Adrenal gland (tissue), 12 donors: Measurements from ENCODE around the gene LRRC26. TPM values are rescaled to one million over a fixed set of nuclear protein-coding genes. Genes with fewer than 3 reads are reported as not detected.

Source experiments
- DNase-seq, 7 donors: peaks; one replicate each; pipeline ENCODE4 v3.0.0-alpha.2; 2019 to 2020
- H3K27ac ChIP-seq, 5 donors: fragments of 200-600 bp; sonication (generic) in 4 of 5; 1 replicate in 3 of 5; 2 replicates in 2 of 5; pipeline versions ENCODE4 v1.5.1 to v1.8.0; 2016 to 2020; ENCODE audit warnings: mild to moderate bottlenecking in 1 of 5
- H3K27me3 ChIP-seq: fragments of 200-600 bp; 2 replicates; pipeline ENCODE4 v1.8.0; 2021
- H3K36me3 ChIP-seq, 2 donors: fragments of 200-600 bp; replicated peaks in 1 of 2; 1 replicate in 1 of 2; 2 replicates in 1 of 2; pipeline versions ENCODE4 v1.5.1 to v1.8.0; 2018 to 2022
- H3K4me1 ChIP-seq, 2 donors: fragments of 200-600 bp; replicated peaks in 1 of 2; 1 replicate in 1 of 2; 2 replicates in 1 of 2; pipeline versions ENCODE4 v1.5.1 to v1.8.0; 2018 to 2021
- H3K4me3 ChIP-seq, 4 donors: fragments of 200-600 bp; sonication (generic) in 3 of 4; one replicate each; pipeline ENCODE4 v1.5.1; 2016 to 2018
- H3K9me3 ChIP-seq, 3 donors: fragments of 200-600 bp; sonication (generic) in 1 of 3; replicated peaks in 1 of 3; 1 replicate in 2 of 3; 2 replicates in 1 of 3; pipeline versions ENCODE4 v1.5.1 to v1.8.0; 2016 to 2021
- POLR2A ChIP-seq, 2 donors: fragments of 450-650 bp; IDR thresholded peaks; one replicate each; pipeline ENCODE4 v1.6.1; 2017; ENCODE audit warnings: antibody characterized with exemption in 2 of 2, mild to moderate bottlenecking in 2 of 2, moderate library complexity in 1 of 2
- WGBS, 4 donors: extraction: QIAGEN DNeasy Blood & Tissue Kit in 2 of 4; methylation state at CpG; one replicate each; pipeline versions ENCODE4 v1.1.5 to v1.1.7; 2013 to 2017; 5-methylcytosine and 5-hydroxymethylcytosine counted together
- intact Hi-C, 2 donors: fragments of 100-400 bp; cut with DNase I; formaldehyde crosslinking; loops; one replicate each; pipeline versions ENCODE4 v1.14.1 to v1.15.0; 2022 to 2023
- polyA plus RNA-seq, 3 donors: library from polyadenylated mRNA; stranded (reverse); fragments of 200-250 nt in 2 of 3; fragments of 350-450 nt in 1 of 3; fragmentation: Illumina TruSeq in 1 of 3; extraction: RNeasy Lipid Tissue Mini Kit (QIAGEN cat#74804) in 1 of 3; gene quantifications; one replicate each; pipeline ENCODE4 v1.2.3, GENCODE V29; 2013 to 2014
- total RNA-seq, 9 donors: library from RNA; depleted of rRNA in 4 of 9; stranded (reverse); fragments of >200 nt in 4 of 9; fragments of 120-200 nt in 1 of 9; fragmentation: NEBNext Ultra II Directional in 1 of 9; extraction: Animal tissue kit (Norgen Biotek cat#: 25700) in 1 of 9; gene quantifications; one replicate each; pipeline versions ENCODE4 v1.1.0 to v1.2.4, GENCODE V29; 2013 to 2023
- TF ChIP-seq, protein P1 (sequence below), 6 experiments: fragments of 450-650 bp in 4 of 6; fragments of 200-600 bp in 2 of 6; sonication (generic) in 1 of 6; IDR thresholded peaks; 1 replicate in 5 of 6; 2 replicates in 1 of 6; pipeline versions ENCODE4 v1.5.1 to v1.8.0; 2016 to 2021; ENCODE audit warnings: antibody characterized with exemption in 6 of 6, mild to moderate bottlenecking in 2 of 6, moderate library complexity in 1 of 6
- donor health status: healthy with polysubstance abuse.
- donor health status: Bipolar disorder and iron deficiency.
- donor health status: DM: yes; HTN: yes; CAD: no.
- donor health status: DM: no; HTN: no; CAD: no.
- donor health status: DM: no; HTN: no; CAD: no.
- donor health status: DM: yes; HTN: yes; CAD: no.

LRRC26 gene
- total and polyA plus RNA-seq, 12 donors = not detected

DNA sequence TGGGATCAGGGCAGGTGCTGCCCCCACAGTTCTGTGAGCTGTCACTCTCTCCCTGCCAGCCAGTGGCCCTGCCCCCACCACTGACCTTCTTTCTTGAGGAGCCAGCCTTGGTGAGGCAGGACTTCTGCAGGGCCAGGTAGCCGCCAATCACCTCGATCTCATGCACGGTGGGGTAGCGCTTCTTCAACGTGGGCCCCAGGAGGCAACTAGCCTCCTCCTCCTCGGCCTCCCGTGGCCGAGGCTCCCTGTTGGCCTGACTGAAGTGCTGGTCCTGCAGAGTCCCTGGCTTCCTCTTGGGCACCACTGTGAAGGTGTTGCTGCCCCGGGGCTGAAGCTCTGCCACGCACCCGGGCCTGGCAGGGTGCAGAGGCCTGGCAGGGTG, 29.0 kb upstream of the LRRC26 start:
- WGBS, 4 donors = 47 to 80% (median 59%) methylated on average over 1 to 11 of the region's 11 CpGs
- no peak for DNase-seq
- H3K4me3 ChIP-seq = no peak overlapping the region
- intact Hi-C loops = no loop called here
- no peaks in the 10 kb centered on the region for H3K9me3 ChIP-seq
- no peak overlapping the region for H3K27ac ChIP-seq
- no peaks in the 10 kb centered on the region for H3K27me3 ChIP-seq
- peaks cover 6 to 46% of the 10 kb centered on the region in 2 donors for H3K4me1 ChIP-seq
- TF ChIP-seq, protein P1, sequence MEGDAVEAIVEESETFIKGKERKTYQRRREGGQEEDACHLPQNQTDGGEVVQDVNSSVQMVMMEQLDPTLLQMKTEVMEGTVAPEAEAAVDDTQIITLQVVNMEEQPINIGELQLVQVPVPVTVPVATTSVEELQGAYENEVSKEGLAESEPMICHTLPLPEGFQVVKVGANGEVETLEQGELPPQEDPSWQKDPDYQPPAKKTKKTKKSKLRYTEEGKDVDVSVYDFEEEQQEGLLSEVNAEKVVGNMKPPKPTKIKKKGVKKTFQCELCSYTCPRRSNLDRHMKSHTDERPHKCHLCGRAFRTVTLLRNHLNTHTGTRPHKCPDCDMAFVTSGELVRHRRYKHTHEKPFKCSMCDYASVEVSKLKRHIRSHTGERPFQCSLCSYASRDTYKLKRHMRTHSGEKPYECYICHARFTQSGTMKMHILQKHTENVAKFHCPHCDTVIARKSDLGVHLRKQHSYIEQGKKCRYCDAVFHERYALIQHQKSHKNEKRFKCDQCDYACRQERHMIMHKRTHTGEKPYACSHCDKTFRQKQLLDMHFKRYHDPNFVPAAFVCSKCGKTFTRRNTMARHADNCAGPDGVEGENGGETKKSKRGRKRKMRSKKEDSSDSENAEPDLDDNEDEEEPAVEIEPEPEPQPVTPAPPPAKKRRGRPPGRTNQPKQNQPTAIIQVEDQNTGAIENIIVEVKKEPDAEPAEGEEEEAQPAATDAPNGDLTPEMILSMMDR (IDR thresholded peaks at IDR 0.05) = no peak
- no peak for TF ChIP-seq POLR2A (IDR thresholded peaks at IDR 0.05)
- H3K36me3 ChIP-seq = no peaks in the 10 kb centered on the region

DNA sequence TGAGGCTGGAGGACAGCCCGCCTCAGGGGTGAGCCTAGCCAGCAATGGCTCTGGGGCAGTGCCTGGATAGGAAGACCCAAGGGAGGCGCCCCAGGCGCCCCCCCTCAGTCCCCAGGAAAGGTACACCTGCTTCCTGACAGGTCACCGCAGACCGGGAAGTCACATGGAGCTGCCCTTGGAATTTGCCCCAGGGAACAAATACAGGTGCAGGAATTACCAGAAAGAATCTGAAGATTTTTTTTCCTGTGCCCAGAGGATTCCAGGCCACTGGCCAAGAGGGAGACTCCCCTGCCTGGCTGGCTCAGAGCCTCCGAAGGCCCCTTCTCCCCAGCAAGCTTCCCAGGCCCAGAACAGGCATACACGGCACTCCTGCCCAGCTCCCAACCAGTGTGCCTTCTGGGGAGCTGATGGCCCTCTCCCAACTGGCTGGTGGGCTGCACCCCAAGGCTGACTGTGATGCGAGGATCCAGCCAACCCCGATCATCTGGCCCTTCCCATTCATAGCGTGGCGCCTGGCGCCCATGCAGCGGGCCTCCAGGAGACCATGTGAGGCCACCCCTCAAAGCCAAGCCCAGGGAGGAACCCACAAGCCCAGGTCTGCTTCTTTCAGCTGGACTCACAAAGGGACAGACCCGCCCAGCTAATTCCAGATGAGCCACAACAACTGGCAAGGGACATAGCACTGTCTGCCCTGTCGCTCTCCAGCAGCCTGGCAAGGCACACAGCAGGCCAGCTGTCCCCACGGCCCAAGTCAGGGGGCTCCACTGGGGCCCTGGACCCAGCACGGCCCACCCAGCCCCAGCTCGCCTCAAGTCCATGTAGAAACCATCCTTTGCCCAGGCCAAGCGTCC, 28.4 kb upstream of the LRRC26 start:
- H3K36me3 ChIP-seq = no peaks in the 10 kb centered on the region
- WGBS, 4 donors = 79 to 90% (median 81%) methylated on average over 6 to 19 of the region's 19 CpGs
- DNase-seq = no peak
- H3K27me3 ChIP-seq = no peaks in the 10 kb centered on the region
- no peaks in the 10 kb centered on the region for H3K9me3 ChIP-seq
- no peak overlapping the region for H3K27ac ChIP-seq
- intact Hi-C loops = no loop called here
- peaks cover 6 to 40% of the 10 kb centered on the region in 2 donors for H3K4me1 ChIP-seq
- TF ChIP-seq POLR2A (IDR thresholded peaks at IDR 0.05) = no peak
- TF ChIP-seq, protein P1 (IDR thresholded peaks at IDR 0.05) = no peak
- no peak overlapping the region for H3K4me3 ChIP-seq

DNA sequence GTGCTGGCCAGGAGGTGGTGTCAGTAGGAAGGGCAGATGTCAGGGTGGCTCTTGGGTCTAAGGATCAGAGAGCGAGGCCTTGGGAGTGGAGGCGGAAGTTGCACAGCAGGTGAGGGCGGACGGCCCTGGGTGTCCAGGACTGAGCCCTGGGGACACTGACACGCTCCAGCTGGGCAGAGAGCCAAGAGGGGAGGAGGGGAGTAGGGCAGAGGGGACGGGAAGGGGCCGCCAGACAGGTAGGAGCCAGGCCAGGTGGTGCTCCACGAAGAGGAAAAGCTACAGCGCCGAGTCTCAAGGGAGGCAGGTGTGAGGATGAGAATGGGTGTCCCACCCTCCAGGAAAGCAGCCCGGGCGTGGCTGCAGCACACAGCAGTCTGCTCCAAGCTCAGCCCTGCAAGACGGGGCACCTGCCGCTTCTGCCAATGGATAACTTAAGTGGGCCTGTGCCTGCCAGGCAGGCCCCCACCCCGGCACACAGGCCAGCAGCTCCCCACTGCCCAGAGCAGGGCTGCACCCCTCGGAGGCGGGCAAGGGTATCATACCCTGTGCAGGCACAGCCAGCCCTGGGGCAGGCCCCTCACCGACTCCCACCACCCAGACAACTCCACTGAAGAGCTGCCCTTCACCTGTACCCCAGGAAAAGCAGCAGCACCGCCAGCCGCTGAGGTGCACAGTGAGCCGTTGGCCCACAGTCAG, 25.8 kb upstream of the LRRC26 start:
- Histone ChIP-seq H3K4me3 (no peak overlapping the region), H3K27ac (no peak overlapping the region), H3K9me3 (no peaks in the 10 kb centered on the region), H3K4me1 (peaks cover 0 to 24% of the 10 kb centered on the region in 2 donors), H3K36me3 (peaks cover 0 to 14% of the 10 kb centered on the region in 2 donors), H3K27me3 (no peaks in the 10 kb centered on the region)
- intact Hi-C loops = no loop called here
- 83 to 88% (median 87%) methylated on average over 13 to 21 of the region's 21 CpGs for WGBS, 4 donors
- no peak for DNase-seq
- TF ChIP-seq, protein P1 (IDR thresholded peaks at IDR 0.05) = no peak
- TF ChIP-seq POLR2A (IDR thresholded peaks at IDR 0.05) = no peak

DNA sequence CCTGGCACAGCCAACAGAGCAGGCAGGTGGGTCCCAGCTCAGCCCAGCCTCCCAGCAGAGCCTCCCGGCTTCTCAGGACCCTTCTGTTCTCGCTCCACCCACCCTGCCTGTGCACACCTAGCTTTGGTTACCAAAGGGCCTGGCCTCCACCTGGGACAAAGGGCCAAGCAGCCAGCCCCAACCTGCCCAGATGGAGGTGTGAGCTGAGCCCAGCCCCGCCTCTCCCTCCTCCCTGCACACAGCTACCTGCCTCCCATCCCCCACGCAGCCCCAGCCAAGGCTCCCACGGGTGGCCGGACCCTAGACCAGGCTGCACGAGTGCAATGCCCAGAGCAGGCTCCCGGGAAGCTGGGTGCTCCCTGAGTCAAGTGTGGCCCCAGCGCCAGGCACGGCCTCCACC, 25.1 kb upstream of the LRRC26 start:
- no peak for DNase-seq
- TF ChIP-seq, protein P1 (IDR thresholded peaks at IDR 0.05) = no peak
- TF ChIP-seq POLR2A (IDR thresholded peaks at IDR 0.05) = no peak
- no peak overlapping the region for H3K4me3 ChIP-seq
- peaks cover 0 to 22% of the 10 kb centered on the region in 2 donors for H3K36me3 ChIP-seq
- intact Hi-C loops = no loop called here
- WGBS, 4 donors = 80 to 89% (median 80%) methylated on average over 3 to 10 of the region's 10 CpGs; no CpG with 5 or more reads in 1 of the 4 donors
- H3K4me1 ChIP-seq = peaks cover 3 to 29% of the 10 kb centered on the region in 2 donors
- H3K27me3 ChIP-seq = no peaks in the 10 kb centered on the region
- no peak overlapping the region for H3K27ac ChIP-seq
- no peaks in the 10 kb centered on the region for H3K9me3 ChIP-seq
